OCI-LY3 (cell line): Measurements from ENCODE around the gene MYCN.

Experiments used
- CTCF ChIP-seq: fragments of 200-600, 300-600 bp; sonication (generic); IDR thresholded peaks from 2 replicates; pipeline ENCODE4 v1.5.1; 2014; ENCODE audit warnings: antibody characterized with exemption, low read length, low read depth
- EZH2phosphoT487 ChIP-seq: fragments of 200-600 bp; shearing (Covaris generic); IDR thresholded peaks from 2 replicates; pipeline ENCODE4 v1.6.1; 2018; ENCODE audit warnings: antibody characterized with exemption, mixed run types, low read depth

- TF ChIP-seq CTCF (no peak), EZH2phosphoT487 (no peak)
Observed at GRCh38 chr2:15965564-15966019, 25.2 kb downstream of the MYCN start.
